CD14-positive monocyte (primary cell): ENCODE data around the gene PYURF. TPM values are rescaled to one million over a fixed set of nuclear protein-coding genes. Genes with fewer than 3 reads are reported as not detected.

Experiments used
- DNase-seq, 3 donors: peaks; one replicate each; pipeline ENCODE4 v3.0.0-alpha.2; 2011 to 2022
- H2AFZ ChIP-seq: 2 replicates; pipeline ENCODE4 v1.6.0; 2012; ENCODE audit warnings: mild to moderate bottlenecking, low read depth, low read length, inconsistent platforms; ENCODE audit not compliant: insufficient read depth, poor library complexity, severe bottlenecking
- H3K27ac ChIP-seq, 2 donors: 1 replicate in 1 of 2; 2 replicates in 1 of 2; pipeline ENCODE4 v1.5.1; 2012 to 2013; ENCODE audit warnings: low read length in 2 of 2, control low read depth in 1 of 2, inconsistent platforms in 1 of 2, low read depth in 1 of 2, mild to moderate bottlenecking in 1 of 2
- H3K27me3 ChIP-seq, 2 donors: one replicate each; pipeline versions ENCODE4 v1.6.0 to v1.6.1; 2011 to 2013; ENCODE audit warnings: low read length in 2 of 2; ENCODE audit not compliant: control insufficient read depth in 2 of 2, insufficient read depth in 2 of 2
- H3K36me3 ChIP-seq, 2 donors: replicated peaks in 1 of 2; 1 replicate in 1 of 2; 2 replicates in 1 of 2; pipeline versions ENCODE4 v1.5.1 to v1.6.1; 2012 to 2013; ENCODE audit warnings: low read length in 2 of 2, control low read depth in 1 of 2, inconsistent platforms in 1 of 2, mild to moderate bottlenecking in 1 of 2; ENCODE audit not compliant: insufficient read depth in 2 of 2, control insufficient read depth in 1 of 2
- H3K4me1 ChIP-seq, 2 donors: 1 replicate in 1 of 2; 2 replicates in 1 of 2; pipeline versions ENCODE4 v1.5.1 to v1.6.1; 2012 to 2013; ENCODE audit warnings: low read length in 2 of 2, control low read depth in 1 of 2, inconsistent platforms in 1 of 2, mild to moderate bottlenecking in 1 of 2, moderate library complexity in 1 of 2; ENCODE audit not compliant: insufficient read depth in 2 of 2, control insufficient read depth in 1 of 2
- H3K4me2 ChIP-seq: replicated peaks from 2 replicates; pipeline ENCODE3; 2012; ENCODE audit warnings: low read length, moderate library complexity, mild to moderate bottlenecking; ENCODE audit not compliant: poor library complexity, severe bottlenecking; ENCODE audit errors: extremely low read depth
- H3K4me3 ChIP-seq, 3 experiments: fragments of 200-600 bp in 1 of 3; sonication (generic) in 1 of 3; replicated peaks in 1 of 3; 1 replicate in 2 of 3; 2 replicates in 1 of 3; pipeline ENCODE4 v1.5.1; 2011 to 2013; ENCODE audit warnings: low read length in 3 of 3, mild to moderate bottlenecking in 3 of 3, control low read depth in 2 of 3, low read depth in 2 of 3, inconsistent platforms in 1 of 3, moderate library complexity in 1 of 3
- H3K79me2 ChIP-seq: 2 replicates; pipeline ENCODE4 v1.6.0; 2012; ENCODE audit warnings: mild to moderate bottlenecking, control low read depth, inconsistent platforms, low read length, moderate library complexity; ENCODE audit not compliant: insufficient read depth
- H3K9ac ChIP-seq: 2 replicates; pipeline ENCODE4 v1.6.0; 2017; ENCODE audit warnings: low read length, mild to moderate bottlenecking; ENCODE audit not compliant: insufficient read depth, poor library complexity, severe bottlenecking
- H3K9me3 ChIP-seq, 2 donors: replicated peaks in 1 of 2; 1 replicate in 1 of 2; 2 replicates in 1 of 2; pipeline versions ENCODE4 v1.5.1 to v1.6.1; 2012 to 2013; ENCODE audit warnings: low read length in 2 of 2, control low read depth in 1 of 2; ENCODE audit not compliant: control insufficient read depth in 1 of 2, insufficient read depth in 1 of 2
- H4K20me1 ChIP-seq: 2 replicates; pipeline ENCODE4 v1.6.0; 2012; ENCODE audit warnings: mild to moderate bottlenecking, low read length, control low read depth, moderate library complexity; ENCODE audit not compliant: insufficient read depth
- H3K27ac Mint-ChIP-seq, 7 donors: one replicate each; pipeline ENCODE4 v1.8.0; 2020; ENCODE audit warnings: mild to moderate bottlenecking in 7 of 7, mixed read lengths in 7 of 7, moderate library complexity in 6 of 7, inconsistent platforms in 2 of 7
- H3K27me3 Mint-ChIP-seq, 3 donors: one replicate each; pipeline ENCODE4 v1.8.0; 2021 to 2022; ENCODE audit warnings: low read depth in 3 of 3, mild to moderate bottlenecking in 3 of 3, mixed read lengths in 3 of 3, moderate library complexity in 3 of 3, inconsistent platforms in 1 of 3
- H3K36me3 Mint-ChIP-seq, 2 donors: one replicate each; pipeline ENCODE4 v1.8.0; 2020; ENCODE audit warnings: mixed read lengths in 2 of 2, inconsistent platforms in 1 of 2, mild to moderate bottlenecking in 1 of 2
- H3K4me1 Mint-ChIP-seq: one replicate; pipeline ENCODE4 v1.8.0; 2020; ENCODE audit warnings: mild to moderate bottlenecking, mixed read lengths
- H3K4me3 Mint-ChIP-seq, 2 donors: one replicate each; pipeline ENCODE4 v1.8.0; 2020; ENCODE audit warnings: mild to moderate bottlenecking in 2 of 2, mixed read lengths in 2 of 2, moderate library complexity in 1 of 2
- H3K9me3 Mint-ChIP-seq, 7 donors: one replicate each; pipeline ENCODE4 v1.8.0; 2020 to 2022; ENCODE audit warnings: mixed read lengths in 7 of 7, mild to moderate bottlenecking in 6 of 7, moderate library complexity in 6 of 7, inconsistent platforms in 2 of 7
- CTCF ChIP-seq: fragments of 200-600 bp; IDR thresholded peaks from one replicate; pipeline ENCODE4 v1.8.0; 2022; ENCODE audit warnings: antibody characterized with exemption, mild to moderate bottlenecking
- WGBS: methylation state at CpG from one replicate; pipeline ENCODE4 v1.1.5; 2013; ENCODE audit warnings: missing lambda C conversion rate; ENCODE audit not compliant: insufficient coverage; 5-methylcytosine and 5-hydroxymethylcytosine counted together
- intact Hi-C, 2 donors: fragments of 100-400 bp; cut with micrococcal nuclease; formaldehyde crosslinking; loops; one replicate each; pipeline versions ENCODE4 v1.15.0 to v1.15.1; 2023
- polyA plus RNA-seq, 3 donors: library from polyadenylated mRNA; depleted of rRNA in 1 of 3; unstranded in 2 of 3; stranded (reverse) in 1 of 3; fragments of 300-500 nt in 2 of 3; fragments of >200 nt in 1 of 3; fragmentation: Illumina TruSeq in 2 of 3; gene quantifications; 1 replicate in 2 of 3; 2 replicates in 1 of 3; pipeline ENCODE4 v1.2.3, GENCODE V29; 2012 to 2021

Gene PYURF
- polyA plus RNA-seq, 3 donors = 18.8 to 227 (median 220) TPM

- no peaks in the 10 kb centered on the region for H4K20me1 ChIP-seq
- intact Hi-C loops = loop anchor here (10.0 kb wide), 2 partner anchors 153 to 483 kb away; no protein-coding TSS in a partner anchor
- Mint-ChIP-seq H3K9me3 (no peaks in the 10 kb centered on the region), H3K4me1 (peaks cover 11% of the 10 kb centered on the region), H3K27ac (no peak overlapping the region), H3K4me3 (no peak overlapping the region), H3K36me3 (peaks cover 12 to 19% of the 10 kb centered on the region in 2 donors), H3K27me3 (no peaks in the 10 kb centered on the region)
- H3K9ac ChIP-seq = no peak overlapping the region
- H3K27ac ChIP-seq = no peak overlapping the region
- peaks cover 6 to 9% of the 10 kb centered on the region in 2 donors for H3K4me1 ChIP-seq
- H3K36me3 ChIP-seq = peaks cover 10 to 32% of the 10 kb centered on the region in 2 donors
- H3K9me3 ChIP-seq = no peaks in the 10 kb centered on the region
- H3K27me3 ChIP-seq = no peaks in the 10 kb centered on the region
- peaks cover 23% of the 10 kb centered on the region for H3K79me2 ChIP-seq
- no peak overlapping the region for H2AFZ ChIP-seq
- no peak overlapping the region for H3K4me2 ChIP-seq
- no peak for DNase-seq
- no peak for TF ChIP-seq CTCF
- no CpG with 5 or more reads among the region's 3 CpGs for WGBS
- no peak overlapping the region for H3K4me3 ChIP-seq
Observed at GRCh38 chr4:88517825-88518224, 5.8 kb downstream of the PYURF start.

- Histone ChIP-seq H3K27me3 (no peaks in the 10 kb centered on the region), H3K36me3 (peaks cover 9 to 30% of the 10 kb centered on the region in 2 donors), H2AFZ (no peak overlapping the region), H3K9me3 (no peaks in the 10 kb centered on the region), H3K4me2 (no peak overlapping the region), H4K20me1 (no peaks in the 10 kb centered on the region), H3K79me2 (peaks cover 12% of the 10 kb centered on the region), H3K4me3 (no peak overlapping the region), H3K4me1 (no peaks in the 10 kb centered on the region), H3K9ac (no peak overlapping the region), H3K27ac (no peak overlapping the region)
- H3K9me3 Mint-ChIP-seq = no peaks in the 10 kb centered on the region
- no peak for TF ChIP-seq CTCF
- H3K4me1 Mint-ChIP-seq = peaks cover under 1% of the 10 kb centered on the region
- DNase-seq = no peak
- WGBS = 100% methylated on average over 2 of the region's 3 CpGs
- H3K27me3 Mint-ChIP-seq = no peaks in the 10 kb centered on the region
- intact Hi-C loops = loop anchor here (10.0 kb wide), 2 partner anchors 152 to 482 kb away; no protein-coding TSS in a partner anchor
- peaks cover 11 to 17% of the 10 kb centered on the region in 2 donors for H3K36me3 Mint-ChIP-seq
- no peak overlapping the region for H3K4me3 Mint-ChIP-seq
- no peak overlapping the region for H3K27ac Mint-ChIP-seq
Observed at GRCh38 chr4:88516746-88517145, 6.8 kb downstream of the PYURF start.
